GM12875 (cell line): ENCODE results near the gene RTL10.

ENCODE experiments used
- H3K4me3 ChIP-seq: one replicate; pipeline ENCODE4 v1.5.1; 2011; ENCODE audit warnings: low read depth, low read length, control low read depth
- TF ChIP-seq, protein P1 (sequence below): IDR thresholded peaks from 2 replicates; pipeline ENCODE4 v1.5.1; 2011; ENCODE audit warnings: low read depth, mild to moderate bottlenecking, control low read depth, inconsistent platforms, low read length, moderate library complexity, borderline replicate concordance; ENCODE audit not compliant: insufficient read depth

Gene RTL10

DNA sequence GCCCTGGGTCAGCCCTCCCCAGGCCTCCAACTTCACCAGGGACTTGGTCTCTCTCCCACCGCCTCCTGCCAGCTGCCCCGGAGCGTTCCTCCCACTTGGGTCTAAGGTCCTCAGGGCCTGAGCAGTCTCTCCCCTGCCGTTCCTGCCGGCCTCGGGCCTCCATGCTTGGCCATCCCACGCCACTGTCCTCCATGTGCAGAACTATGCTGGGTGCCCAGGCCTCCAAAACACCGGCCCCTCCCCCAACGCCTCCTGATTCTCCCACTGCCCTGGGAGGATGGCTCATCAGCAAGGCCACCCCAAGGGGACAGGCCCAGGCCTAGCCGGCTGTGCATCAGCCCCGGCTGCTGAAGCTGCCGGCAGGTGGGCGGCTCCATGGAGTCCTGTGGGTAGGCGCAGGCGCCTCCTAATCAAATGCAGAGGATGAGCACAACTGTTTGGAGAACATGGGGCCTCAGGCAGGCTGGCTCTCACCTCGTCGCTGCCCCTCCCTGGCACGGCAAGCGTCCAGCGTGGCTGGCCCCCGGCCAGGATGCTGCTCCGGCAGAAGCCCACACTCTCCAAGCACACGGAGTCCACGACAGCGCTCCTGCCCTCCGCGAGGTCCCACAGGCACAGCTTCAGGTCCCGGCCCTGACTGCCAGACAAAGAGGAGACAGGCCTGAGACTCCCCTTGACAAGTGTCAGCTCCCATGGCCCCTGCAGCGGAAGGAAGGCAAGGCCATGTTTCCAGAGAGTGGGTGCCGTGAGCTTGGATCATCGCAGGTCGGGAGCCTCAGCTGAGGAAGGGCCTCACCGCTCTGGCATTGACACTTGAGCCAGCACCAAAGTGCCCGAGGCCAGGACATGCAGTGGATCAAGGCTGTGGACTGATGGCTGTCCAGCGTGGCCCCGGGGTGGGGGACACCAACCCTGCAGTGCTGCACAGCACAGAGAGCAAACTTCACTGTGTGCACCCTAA lies 42.6 kb downstream of the RTL10 start:
- H3K4me3 ChIP-seq, result no peak overlapping the region
- TF ChIP-seq, protein P1, sequence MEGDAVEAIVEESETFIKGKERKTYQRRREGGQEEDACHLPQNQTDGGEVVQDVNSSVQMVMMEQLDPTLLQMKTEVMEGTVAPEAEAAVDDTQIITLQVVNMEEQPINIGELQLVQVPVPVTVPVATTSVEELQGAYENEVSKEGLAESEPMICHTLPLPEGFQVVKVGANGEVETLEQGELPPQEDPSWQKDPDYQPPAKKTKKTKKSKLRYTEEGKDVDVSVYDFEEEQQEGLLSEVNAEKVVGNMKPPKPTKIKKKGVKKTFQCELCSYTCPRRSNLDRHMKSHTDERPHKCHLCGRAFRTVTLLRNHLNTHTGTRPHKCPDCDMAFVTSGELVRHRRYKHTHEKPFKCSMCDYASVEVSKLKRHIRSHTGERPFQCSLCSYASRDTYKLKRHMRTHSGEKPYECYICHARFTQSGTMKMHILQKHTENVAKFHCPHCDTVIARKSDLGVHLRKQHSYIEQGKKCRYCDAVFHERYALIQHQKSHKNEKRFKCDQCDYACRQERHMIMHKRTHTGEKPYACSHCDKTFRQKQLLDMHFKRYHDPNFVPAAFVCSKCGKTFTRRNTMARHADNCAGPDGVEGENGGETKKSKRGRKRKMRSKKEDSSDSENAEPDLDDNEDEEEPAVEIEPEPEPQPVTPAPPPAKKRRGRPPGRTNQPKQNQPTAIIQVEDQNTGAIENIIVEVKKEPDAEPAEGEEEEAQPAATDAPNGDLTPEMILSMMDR, result no peak

DNA sequence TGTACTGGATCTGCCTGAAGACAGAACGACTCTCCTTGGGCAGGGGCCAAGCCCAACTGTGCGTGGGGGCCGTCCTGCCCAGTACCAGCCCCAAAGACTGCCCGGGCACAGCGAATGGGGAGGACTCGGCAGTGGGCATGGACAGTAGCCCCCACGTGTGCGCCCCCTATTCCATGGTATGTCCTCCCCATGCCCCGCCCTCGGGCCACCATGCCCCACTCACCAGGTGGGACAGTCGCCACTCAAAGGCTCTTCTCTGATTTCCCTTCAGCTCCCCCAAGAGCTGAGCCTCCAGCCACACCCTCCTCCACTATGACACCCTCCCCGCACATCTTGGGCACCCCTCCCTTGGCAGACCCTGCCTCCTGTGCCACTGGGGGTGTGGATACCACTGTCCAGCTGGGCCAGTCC lies 43.5 kb downstream of the RTL10 start:
- H3K4me3 ChIP-seq, result no peak overlapping the region
- TF ChIP-seq, protein P1, result no peak

DNA sequence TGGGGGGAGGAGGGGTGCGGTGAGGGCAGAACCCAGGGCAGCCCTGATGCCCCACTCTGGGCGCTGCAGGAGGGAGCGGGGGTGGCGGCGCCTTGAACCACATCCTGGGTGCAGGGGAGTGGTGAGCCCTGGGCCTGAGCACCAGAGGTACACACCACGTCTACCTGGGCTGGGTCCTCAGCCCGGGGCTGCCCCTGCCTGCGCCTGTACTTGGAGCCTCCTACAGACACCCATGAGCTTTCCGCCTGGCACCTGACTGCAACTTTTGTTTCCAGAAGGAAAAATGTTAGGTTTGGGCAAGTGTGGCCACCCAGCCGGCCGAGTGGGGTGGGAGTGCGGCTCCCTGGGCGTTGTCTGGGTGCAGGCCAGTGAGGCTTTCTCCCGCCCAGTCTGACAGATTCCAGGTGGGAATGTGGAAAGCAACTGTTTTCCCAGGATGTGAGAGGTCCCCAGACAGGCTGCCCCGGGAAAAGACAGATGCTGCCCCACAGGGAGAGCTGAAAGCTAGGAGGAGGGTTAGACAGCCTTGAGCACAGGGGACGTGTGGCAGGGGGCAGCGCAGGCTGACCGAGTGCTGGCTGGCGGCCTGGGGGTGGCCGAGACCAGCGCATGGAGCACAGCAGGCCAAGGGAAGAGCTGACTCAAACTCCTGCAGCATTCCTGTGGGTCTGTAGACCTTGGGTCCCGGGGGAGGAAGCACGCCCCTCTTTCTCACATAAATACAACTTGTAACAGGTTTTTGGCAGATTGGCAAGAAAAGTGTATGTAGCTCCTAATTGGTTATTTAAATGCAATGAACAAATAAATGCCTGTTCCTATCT lies 44.1 kb downstream of the RTL10 start:
- H3K4me3 ChIP-seq, result no peak overlapping the region
- TF ChIP-seq, protein P1, result no peak

DNA sequence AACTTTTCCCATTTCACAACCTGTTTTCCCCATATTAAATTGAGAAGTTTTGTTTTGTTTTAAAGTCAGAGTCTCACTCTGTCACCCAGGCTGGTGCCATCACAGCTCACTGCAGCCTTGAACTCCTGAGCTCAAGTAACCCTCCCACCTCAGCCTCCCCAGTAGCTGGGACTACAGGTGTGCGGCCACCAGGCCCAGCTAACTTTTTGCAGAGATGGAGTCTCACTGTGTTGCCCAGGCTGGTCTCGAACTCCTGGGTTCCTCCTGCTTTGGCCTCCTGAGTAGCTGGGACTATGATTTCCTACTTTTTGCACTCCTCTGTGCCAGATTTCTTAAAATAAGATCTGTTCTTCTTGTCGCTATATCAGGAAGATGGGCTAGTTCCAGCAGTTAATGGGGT lies 44.9 kb downstream of the RTL10 start:
- no peak overlapping the region for H3K4me3 ChIP-seq
- TF ChIP-seq, protein P1, result no peak

DNA sequence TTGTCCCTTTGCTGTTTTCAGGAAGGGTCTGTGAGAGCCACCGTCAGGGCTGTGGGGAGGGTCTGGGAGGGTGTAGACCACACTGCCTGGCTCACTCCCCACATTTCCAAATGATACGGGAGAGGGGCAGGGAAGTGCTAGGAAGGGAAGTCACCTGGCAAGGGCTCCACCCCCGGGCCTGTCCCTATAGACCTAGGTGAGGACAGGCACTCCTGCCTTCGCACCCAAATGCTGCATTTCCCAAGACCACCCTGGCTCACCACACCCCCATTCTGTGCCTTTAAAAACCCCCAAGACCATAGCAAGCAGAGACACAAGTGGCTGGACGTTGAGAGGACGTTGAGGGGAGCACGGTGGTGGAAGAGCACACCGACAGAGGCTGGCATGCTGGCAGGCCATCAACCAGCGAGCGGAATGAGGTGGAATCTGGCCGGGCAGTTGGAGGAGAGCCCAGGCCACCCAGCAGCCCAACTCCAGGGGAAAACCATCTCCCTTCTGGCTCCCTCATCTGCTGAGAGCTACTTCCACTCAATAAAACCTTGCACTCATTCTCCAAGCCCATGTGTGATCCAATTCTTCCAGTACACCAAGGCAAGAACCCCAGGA lies 45.7 kb downstream of the RTL10 start:
- TF ChIP-seq, protein P1, result no peak
- H3K4me3 ChIP-seq, result no peak overlapping the region

DNA sequence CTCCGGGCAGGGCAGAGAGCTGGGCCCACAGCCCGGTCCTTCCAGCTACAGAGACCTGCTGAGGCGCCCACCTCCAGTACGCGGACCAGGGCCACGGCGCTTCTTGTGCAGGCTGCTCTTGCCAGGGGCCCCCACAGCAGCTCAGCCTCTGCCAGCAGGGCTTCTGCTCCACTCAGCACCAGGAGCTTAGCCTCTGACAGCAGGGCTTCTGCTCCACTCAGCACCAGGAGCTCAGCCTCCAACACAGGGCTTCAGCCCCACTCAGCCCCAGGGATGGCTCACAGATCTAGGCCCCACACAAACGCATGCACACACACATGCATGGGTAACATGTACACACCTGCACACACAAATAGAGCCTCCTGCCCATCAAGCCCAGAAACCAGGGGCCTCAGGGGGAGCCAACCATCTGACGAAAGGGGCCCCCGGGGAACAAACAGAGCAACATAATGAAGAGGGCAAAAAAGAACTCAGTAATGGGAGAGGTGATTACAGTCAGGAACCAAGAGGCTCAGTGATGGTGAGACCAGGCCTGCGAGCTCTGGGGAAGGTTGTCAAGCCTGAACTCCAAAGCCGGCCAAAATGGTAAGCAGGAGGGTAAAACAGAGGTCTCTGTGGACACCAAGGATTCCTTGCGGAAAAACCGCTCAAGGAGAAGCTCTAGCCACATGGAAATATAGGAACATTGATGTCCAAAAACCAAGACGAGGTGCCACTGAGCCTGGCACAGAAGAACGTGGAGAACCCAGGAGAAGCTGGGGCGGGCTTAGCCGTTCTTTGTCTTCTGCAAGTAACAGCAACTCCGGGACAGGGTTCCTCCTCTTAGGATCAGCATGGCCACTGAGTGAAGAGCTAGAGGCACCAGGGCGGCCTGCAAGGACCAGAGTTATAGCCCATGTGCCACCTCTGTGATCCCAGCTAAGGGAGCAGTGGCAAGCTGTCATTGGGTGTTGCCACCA lies 46.5 kb downstream of the RTL10 start:
- TF ChIP-seq, protein P1, result no peak
- H3K4me3 ChIP-seq, result no peak overlapping the region
